ENCODE data around the gene SPTLC3. TPM values are rescaled to one million over a fixed set of nuclear protein-coding genes. Genes with fewer than 3 reads are reported as not detected.
A peak's percentile ranks its signal among the peaks of the same experiment; 100 is the strongest.

Gene SPTLC3
- total and polyA plus RNA-seq, 2 of the 13 experiments (the other 11 are each of a cell fraction or from before 2014, with no cell fraction given), result 20.5 to 95.6 TPM

DNA sequence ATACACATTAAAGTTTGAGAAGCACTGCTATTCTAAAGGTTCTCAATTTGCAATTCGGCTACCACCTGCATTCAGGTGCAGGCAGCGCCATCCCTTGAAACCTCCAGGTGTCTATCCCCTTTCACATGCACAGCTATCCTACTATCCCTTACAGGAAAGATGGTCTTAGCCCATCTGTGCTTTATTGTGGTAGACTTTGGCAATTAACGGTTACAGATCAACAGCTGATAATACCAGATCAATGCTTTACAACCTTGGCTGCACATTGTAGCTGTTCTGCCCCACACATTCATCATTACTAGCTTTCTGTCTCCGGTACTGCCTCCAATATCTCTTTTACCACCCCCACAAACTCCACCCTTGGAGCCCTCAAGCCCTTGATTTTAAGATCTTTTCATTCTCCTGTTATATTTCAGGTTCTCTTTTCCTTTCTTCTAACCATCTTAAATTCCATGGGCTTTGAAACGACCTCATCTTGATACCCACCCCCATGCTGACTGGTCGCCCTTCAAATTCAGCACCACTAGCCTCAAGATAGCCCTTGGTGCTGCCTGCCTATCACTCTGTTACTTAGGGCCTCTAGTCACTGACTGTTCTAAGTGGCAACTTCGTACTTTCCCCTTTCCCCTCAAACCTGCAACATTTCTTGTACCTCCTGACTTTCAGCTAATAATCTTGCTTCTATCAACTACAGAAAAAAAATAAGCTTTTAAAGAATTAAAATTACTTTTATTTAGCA is 50.8 kb downstream of the SPTLC3 start (continued):
- TF ChIP-seq, protein P1, sequence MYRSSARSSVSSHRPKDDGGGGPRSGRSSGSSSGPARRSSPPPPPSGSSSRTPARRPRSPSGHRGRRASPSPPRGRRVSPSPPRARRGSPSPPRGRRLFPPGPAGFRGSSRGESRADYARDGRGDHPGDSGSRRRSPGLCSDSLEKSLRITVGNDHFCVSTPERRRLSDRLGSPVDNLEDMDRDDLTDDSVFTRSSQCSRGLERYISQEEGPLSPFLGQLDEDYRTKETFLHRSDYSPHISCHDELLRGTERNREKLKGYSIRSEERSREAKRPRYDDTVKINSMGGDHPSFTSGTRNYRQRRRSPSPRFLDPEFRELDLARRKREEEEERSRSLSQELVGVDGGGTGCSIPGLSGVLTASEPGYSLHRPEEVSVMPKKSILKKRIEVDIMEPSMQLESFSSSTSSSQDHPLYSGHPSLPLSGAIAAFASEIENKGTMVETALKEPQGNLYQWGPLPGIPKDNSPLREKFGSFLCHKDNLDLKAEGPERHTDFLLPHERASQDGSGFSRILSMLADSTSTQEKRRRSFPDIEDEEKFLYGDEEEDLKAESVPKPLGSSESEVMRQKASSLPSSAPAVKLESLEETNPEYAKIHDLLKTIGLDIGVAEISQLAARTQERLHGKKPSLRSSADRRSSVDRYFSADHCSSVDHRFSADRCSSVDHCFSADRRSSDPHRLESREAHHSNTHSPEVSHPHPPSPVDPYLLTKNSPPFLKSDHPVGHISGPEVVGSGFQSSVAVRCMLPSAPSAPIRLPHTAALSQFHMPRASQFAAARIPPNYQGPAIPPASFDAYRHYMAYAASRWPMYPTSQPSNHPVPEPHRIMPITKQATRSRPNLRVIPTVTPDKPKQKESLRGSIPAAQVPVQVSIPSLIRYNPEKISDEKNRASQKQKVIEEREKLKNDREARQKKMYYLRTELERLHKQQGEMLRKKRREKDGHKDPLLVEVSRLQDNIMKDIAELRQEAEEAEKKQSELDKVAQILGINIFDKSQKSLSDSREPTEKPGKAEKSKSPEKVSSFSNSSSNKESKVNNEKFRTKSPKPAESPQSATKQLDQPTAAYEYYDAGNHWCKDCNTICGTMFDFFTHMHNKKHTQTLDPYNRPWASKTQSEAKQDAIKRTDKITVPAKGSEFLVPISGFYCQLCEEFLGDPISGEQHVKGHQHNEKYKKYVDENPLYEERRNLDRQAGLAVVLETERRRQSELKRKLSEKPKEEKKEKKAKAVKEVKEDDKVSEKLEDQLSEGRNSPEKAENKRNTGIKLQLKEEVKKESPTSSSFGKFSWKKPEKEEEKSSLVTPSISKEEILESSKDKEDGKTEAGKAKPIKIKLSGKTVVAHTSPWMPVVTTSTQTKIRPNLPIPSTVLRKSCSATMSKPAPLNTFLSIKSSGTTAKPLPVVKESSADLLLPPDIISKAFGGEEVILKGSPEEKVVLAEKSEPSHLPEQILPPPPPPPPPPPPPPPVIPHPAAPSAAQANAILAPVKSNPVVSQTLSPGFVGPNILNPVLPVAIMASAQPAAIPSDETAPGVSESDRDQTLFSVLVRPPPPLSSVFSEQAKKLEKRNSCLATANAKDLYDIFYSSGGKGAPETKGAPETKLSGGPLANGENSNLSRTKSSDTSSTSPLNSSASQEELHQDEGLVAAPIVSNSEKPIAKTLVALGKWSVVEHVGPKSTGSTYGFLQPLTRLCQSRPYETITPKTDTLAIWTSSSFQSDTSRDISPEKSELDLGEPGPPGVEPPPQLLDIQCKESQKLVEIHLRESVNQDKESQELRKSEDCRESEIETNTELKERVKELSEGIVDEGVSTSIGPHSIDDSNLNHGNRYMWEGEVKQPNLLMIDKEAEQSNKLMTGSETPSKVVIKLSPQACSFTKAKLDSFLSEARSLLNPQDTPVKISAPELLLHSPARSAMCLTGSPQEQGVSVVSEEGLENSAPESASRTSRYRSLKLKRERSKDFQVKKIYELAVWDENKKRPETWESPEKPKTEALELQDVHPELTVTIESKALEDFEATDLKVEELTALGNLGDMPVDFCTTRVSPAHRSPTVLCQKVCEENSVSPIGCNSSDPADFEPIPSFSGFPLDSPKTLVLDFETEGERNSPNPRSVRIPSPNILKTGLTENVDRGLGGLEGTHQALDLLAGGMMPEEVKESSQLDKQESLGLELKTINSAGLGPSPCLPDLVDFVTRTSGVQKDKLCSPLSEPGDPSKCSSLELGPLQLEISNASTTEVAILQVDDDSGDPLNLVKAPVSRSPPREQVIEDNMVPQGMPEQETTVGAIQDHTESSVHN (CRISPR knock-in tag; IDR thresholded peaks at IDR 0.05), result no peak
- no peak for TF ChIP-seq DNMT1 (CRISPR knock-in tag; IDR thresholded peaks at IDR 0.05)
- no peak for TF ChIP-seq SCMH1 (CRISPR knock-in tag; IDR thresholded peaks at IDR 0.05; ENCODE audit: borderline replicate concordance)
- TF ChIP-seq ETV6 (CRISPR knock-in tag; conservative IDR thresholded peaks at IDR 0.05), result no peak
- no peak for TF ChIP-seq ZNF614 (CRISPR knock-in tag; IDR thresholded peaks at IDR 0.05; ENCODE audit: borderline replicate concordance)
- TF ChIP-seq, protein P2, sequence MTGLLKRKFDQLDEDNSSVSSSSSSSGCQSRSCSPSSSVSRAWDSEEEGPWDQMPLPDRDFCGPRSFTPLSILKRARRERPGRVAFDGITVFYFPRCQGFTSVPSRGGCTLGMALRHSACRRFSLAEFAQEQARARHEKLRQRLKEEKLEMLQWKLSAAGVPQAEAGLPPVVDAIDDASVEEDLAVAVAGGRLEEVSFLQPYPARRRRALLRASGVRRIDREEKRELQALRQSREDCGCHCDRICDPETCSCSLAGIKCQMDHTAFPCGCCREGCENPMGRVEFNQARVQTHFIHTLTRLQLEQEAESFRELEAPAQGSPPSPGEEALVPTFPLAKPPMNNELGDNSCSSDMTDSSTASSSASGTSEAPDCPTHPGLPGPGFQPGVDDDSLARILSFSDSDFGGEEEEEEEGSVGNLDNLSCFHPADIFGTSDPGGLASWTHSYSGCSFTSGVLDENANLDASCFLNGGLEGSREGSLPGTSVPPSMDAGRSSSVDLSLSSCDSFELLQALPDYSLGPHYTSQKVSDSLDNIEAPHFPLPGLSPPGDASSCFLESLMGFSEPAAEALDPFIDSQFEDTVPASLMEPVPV (CRISPR knock-in tag; IDR thresholded peaks at IDR 0.05), result no peak
- TF ChIP-seq IRX3 (CRISPR knock-in tag; IDR thresholded peaks at IDR 0.05; ENCODE audit: borderline replicate concordance, low read depth), result no peak
- no peak for TF ChIP-seq GATAD1 (CRISPR knock-in tag; IDR thresholded peaks at IDR 0.05)
- TF ChIP-seq TGIF2 (CRISPR knock-in tag; IDR thresholded peaks at IDR 0.05), result no peak
- TF ChIP-seq ZBTB7A (CRISPR knock-in tag; IDR thresholded peaks at IDR 0.05), result no peak
- no peak for TF ChIP-seq BCL6 (CRISPR knock-in tag; IDR thresholded peaks at IDR 0.05)
- TF ChIP-seq SAP130 (CRISPR knock-in tag; IDR thresholded peaks at IDR 0.05; ENCODE audit: low read depth), result no peak
- TF ChIP-seq POLR2G (IDR thresholded peaks at IDR 0.05; ENCODE audit: low read depth, low read length), result no peak
- TF ChIP-seq ISX (CRISPR knock-in tag; conservative IDR thresholded peaks at IDR 0.05), result no peak
- TF ChIP-seq, protein P3, sequence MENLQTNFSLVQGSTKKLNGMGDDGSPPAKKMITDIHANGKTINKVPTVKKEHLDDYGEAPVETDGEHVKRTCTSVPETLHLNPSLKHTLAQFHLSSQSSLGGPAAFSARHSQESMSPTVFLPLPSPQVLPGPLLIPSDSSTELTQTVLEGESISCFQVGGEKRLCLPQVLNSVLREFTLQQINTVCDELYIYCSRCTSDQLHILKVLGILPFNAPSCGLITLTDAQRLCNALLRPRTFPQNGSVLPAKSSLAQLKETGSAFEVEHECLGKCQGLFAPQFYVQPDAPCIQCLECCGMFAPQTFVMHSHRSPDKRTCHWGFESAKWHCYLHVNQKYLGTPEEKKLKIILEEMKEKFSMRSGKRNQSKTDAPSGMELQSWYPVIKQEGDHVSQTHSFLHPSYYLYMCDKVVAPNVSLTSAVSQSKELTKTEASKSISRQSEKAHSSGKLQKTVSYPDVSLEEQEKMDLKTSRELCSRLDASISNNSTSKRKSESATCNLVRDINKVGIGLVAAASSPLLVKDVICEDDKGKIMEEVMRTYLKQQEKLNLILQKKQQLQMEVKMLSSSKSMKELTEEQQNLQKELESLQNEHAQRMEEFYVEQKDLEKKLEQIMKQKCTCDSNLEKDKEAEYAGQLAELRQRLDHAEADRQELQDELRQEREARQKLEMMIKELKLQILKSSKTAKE (CRISPR knock-in tag; IDR thresholded peaks at IDR 0.05; ENCODE audit: borderline replicate concordance), result no peak
- TF ChIP-seq YEATS2 (CRISPR knock-in tag; IDR thresholded peaks at IDR 0.05; ENCODE audit: borderline replicate concordance), result no peak
- TF ChIP-seq TAF15 (IDR thresholded peaks at IDR 0.05; ENCODE audit: low read depth, low read length, poor library complexity, severe bottlenecking), result no peak
- TF ChIP-seq ZNF383 (CRISPR knock-in tag; IDR thresholded peaks at IDR 0.05; ENCODE audit: borderline replicate concordance), result peak; percentile 83; the same call in 1 of the 2 replicates
